HG03025 (cell line): Measurements from ENCODE around the gene DENND2A.
"Not testable (repeated sequence)": the region's sequence is repeated elsewhere in the genome, so short reads cannot be mapped to it uniquely, and the experiment has no call there.

Experiments
- ATAC-seq: cut with Tn5 transposase; IDR thresholded peaks from one replicate; pipeline ENCODE4 v1.9.1; 2021; ENCODE audit warnings: mild to moderate bottlenecking, moderate library complexity; ENCODE audit not compliant: unreplicated experiment, low FRiP score

The DENND2A gene

DNA sequence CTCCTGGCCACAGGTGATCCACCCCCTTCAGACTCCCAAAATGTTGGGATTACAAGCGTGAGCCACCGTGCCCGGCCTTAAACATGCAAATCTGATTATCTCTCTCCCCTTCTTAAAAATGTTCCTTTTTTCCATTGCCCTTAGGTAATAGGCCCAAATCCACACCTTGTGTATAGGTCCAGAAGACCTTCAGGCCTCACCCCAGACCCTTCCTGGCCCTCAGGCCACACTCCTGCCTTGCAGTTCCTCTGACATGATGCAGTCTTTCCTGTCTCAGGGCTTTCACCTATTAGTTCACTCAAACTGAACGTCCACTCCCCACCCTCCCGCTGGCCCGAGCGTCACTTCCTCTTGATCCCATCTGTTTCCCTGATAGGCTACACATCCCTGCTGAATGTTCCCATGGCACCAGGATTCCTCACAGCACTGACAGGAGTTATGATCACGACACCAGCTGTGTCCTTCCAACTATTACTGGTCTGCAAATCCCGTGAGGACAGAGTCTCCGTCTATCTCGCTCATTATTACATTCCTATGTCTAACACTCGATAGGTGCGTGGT lies 46.4 kb downstream of the DENND2A start:
- no peak for ATAC-seq

DNA sequence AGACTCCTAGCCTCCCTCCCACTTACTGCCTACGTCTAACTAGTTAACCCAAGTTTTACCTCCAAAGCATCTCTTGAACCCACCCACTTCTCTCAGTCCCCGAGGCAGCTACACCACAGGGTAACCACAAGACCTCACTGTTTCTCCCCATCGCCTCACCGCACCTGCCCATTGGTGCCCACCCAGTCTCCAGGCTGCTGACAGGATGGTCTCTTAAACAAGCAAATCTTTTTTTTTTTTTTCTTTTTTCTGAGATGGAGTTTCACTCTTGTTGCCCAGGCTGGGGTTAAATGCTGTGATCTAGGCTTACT lies 47.0 kb downstream of the DENND2A start:
- ATAC-seq: no peak

DNA sequence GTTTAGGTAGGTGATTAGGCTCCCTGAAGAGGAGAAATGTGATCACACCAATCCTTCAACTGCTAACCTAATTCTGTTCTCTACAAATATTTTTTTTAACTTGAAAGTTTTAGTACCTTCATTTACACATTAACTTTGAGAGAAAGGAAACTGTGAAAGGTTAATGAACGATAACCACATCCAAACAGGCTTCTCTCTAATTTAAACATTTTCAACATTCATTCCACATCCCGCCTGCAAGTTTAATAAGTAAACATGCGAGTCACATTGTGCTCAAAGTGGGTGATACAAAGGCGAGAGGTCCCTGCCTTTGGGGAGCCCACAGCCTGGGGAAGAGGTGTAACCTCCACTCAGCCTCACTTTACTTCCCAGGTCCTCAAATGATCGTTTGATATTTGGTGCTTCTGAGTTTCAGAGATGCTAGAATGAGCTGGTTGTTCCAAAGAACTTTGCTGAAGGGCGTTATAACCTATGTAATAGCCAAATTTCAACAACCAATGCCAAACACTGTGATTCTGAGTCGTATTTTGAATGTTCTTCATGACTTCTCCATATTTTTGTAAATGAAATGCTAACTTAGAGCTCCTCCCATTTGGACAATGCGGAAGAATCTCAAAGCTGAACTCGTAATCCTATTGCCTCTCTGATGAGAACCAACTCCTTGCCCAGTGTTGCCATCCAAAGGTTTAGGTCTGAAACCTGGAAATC lies 47.5 kb downstream of the DENND2A start:
- ATAC-seq: no peak

DNA sequence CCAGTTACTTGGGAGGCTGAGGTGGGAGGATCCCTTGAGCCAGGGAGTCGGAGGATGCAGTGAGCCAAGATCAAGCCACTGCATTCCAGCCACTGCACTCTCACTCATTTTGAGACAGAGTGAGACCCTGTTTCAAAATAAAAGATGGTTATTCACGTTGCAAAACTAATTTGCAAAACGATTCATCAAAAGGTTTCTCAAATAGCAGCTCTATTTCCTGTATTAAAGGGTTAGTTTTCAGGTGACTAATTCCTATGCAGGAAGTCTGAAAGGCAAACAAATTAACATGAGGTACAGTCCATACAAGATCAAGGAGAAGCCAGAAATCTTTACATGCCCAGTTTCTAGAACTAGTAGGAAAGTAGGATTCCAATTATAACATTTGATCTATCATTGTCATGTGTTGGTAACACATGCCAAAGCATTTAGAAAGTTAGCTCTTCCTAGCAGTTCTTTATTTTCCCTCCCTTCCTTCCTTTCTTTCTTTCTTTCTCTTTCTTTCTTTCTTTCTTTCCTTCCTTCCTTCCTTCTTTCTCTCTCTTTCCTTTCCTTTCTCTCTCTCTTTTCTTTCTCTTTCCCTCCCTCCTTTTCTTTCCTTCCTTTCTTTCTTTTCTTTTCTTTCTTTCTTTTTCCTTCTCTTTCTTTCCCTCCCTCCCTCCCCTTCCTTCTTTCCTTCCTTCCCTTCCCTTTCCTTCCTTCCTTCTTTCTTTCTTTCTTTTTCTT lies 49.3 kb downstream of the DENND2A start:
- ATAC-seq: no peak

DNA sequence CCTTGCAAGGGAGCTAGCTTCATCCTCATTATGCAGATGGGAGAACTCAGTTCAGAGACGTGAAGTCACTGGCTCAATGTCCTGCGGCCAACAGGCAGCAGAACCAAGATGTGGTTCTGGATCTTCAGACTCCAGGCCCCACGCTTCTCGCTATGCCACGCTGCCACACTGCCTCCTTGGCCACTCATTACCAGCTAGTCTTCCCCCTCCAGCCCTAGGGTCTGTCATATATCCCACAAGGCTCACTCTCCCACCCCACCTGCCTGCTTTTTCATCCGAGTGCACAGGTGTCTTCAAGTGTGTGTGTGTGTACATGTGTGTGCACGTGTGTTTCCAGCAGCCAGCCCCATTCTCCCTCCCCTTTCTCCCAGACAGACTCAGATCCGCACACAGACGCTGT lies 53.4 kb downstream of the DENND2A start:
- no peak for ATAC-seq

DNA sequence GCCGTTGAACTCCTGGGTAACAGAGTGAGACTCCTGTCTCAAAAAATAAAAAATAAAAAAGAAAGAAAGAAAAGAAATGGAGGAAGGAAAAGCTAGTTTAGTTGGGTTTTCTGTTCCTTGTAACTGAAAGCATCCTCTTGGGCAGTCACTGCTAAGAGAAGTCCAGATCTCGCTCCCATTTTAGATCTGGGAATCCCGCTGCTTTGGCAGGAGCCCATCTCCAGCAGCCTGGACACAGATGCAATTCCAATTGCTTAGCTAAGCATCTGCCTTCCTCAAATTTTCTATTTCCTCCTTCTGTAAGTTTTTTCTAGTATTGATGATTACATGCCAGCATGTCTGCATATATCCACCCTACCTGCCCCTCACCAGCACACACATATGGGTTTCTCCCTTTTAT lies 54.1 kb downstream of the DENND2A start:
- no peak for ATAC-seq

DNA sequence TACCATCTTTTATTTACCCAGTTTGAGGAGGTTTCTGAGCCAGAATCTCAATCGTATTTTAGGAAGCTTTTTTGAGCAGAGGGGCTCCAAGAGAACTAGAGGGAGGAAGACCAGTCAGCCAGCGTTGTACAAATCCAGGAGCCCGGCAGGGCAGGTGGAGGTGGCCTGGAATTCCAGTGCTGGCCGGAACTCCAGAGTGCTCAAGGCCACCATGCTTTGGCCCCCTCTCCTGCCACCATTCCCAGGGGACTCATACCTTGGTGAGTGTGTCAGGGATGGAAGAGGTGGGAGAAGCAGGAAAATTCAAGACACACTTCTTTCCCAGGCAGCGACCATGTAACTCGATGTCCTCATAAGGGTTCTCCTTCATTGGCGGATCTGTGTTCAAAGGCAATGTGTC lies 55.3 kb downstream of the DENND2A start:
- ATAC-seq: no peak

DNA sequence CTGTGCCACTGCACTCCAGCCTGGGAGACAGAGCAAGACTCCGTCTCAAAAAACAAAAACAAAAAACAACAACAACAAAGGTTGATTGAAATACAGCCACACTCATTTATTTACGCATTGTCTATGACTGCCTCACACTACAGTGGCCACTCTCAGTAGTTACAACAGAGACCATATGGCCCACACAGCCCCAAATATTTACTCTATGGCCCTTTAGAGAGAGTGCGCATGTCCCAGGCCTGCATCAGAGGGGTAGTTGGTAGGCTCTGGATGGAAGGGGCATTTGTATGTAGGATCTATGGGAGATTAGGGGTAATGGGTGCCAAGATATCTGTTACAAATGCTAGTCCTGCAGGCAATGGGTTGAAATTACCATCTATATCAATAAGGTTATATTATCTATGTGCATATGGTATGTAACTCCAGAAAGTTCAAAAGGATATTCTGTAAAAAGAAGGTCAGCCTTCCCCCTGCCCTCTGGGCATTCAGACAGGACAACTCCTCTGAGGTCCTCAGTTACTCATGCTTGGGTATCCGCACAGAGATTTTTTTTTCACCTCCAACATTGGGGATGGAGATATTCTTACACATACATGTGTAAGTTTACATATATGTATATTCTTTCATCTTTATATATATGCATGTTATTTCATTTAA lies 56.3 kb downstream of the DENND2A start:
- ATAC-seq: no peak

DNA sequence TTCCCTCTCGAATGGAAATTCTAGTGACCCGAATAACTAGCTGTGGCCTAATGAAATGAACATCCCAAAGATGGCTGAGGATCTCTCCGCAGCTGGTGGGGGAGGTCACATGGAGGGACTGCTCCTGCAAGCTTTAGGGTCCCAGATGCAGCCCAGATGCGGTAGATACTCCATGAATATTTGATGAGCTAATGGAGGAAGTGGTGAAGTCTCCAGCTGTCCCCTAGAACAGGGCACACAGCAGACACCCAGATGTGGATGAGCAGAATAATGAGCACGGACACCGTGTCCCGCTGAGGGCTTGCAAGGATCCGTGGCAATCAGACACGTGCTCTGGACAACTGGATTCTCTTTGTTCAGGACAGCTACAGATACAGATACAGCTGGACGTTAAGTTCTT lies 59.2 kb downstream of the DENND2A start:
- no peak for ATAC-seq

DNA sequence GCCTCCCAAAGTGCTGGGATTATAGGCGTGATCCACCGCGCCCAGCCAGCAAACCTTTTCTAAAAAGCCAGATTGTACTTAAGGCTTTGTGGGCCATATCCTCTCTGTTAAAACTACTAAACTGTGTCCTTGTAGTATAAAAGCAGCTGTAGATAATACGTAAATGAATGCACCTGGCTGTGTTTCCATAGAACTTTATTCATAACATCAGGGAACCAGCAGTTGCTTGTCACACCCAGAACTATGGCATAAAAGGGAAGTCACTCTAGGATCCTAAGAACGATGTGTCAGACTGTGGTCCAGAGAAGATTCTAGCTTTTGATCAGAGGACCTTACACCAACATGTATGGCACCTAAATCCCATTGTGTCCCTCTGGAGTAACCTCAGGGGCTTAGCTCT lies 63.0 kb downstream of the DENND2A start:
- ATAC-seq: no peak

DNA sequence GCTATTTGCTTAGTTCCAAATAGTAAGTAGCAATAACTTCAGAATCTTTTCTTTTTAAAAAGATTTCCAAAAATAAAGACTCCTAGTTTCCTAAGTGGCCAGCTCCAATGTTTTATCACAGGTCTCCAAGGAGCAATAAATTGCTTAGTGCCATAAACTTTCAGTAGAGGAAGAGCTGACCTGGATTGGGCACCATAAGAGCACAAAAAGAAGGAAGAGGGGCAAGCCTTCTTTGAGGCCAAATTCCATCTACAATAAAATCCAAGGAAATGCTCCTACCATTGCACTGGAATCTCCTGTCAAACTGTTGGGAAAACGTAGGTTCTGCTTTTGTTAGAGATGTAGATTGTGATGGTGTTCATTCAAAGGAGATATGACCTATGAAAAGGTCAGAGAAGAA lies 64.0 kb downstream of the DENND2A start:
- ATAC-seq: no peak

DNA sequence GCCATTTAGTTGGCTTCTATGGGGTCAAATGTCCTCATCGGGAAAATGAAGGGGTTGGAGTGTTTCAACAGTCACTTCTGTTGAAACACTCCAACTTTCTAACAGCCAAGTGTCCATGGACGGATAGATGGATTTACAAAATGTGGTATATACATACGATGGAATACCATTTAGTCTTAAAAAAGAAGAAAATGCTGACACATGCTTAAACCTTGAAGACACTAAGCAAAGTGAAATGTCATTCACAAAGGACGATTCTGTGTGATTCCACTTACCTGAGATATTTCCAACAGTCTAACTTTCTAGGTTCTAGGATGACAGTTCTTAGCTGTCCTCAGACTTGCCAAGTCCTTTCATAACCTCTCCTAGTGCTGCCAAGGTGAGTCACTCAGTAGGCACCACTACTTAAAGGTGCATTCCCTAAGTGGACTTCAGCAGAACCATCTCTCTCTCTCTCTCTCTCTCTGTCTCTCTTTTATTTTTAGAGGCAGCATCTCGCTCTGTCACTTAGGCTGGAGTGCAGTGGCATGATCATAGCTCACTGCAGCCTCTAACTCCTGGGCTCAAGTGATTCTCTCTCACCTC lies 69.0 kb downstream of the DENND2A start:
- no peak for ATAC-seq

DNA sequence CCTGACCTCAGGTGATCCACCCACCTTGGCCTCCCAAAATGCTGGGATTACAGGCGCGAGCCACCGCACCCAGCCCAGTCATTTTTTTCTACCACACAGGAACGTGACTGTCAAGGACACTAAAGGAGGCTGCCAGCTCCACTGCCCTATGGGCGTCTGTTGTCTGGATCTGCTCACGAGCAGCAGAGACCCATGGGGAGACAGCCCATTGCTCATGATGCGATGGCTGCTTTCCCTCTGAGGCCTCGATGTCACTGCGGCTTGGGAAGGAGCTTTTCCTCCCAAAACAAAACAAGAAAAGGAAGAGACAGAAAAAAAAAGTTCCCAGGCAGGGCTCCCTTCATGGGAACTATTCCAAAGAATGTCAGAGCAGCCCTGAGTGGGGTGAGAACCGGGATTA lies 70.5 kb downstream of the DENND2A start:
- no peak for ATAC-seq

DNA sequence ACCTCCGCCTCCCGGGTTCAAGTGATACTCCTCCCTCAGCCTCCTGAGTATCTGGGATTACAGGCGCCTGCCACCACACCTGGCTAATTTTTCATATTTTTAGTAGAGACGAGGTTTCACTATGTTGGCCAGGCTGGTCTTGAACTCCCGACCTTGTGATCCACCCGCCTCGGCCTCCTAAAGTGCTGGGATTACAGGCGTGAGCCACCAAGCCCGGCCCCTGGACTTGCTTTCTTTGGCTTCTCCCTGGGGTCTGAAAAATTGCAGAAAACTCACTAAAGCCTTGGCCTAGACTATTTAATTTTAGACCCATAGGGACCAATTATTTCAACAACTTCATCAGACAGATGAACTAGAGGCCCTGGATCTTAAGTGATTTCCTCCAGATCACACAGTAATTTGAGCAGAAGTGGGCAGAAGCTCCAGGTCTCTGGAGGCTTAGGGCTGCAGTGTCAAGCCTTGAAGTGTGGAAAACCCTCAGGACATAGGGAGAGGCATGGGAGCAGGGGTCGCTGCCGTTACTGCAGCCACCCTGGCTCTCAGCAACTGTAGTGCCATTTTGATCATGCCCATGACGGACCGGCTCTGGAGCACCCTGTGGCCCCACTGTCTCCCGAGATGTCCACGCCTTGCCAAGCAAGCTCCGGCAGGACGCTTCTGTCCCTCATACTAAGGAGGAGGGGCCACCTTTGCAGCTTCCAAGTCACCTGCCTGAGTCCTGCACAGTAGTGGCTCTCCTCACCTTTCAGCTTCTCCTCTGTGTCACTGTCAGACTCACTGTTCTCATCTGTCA lies 72.4 kb downstream of the DENND2A start:
- ATAC-seq: no peak

DNA sequence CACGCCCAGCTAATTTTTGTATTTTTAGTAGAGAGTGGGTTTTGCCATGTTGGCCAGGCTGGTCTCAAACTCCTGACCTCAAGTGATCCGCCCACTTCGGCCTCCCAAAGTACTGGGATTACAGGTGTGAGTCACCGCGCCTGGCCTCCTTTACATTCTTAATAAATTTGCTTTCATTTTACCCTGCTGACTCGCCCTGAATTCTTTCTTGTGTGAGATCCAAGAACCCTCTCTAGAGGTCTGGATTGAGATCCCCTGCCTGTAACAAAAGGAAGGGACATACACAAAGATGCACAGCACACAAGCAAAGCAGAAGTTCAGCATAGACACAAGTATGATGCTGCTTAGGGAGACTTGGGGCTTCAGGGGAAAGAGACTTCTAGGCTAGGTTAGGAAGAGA lies 74.4 kb downstream of the DENND2A start:
- not testable (repeated sequence) for ATAC-seq

DNA sequence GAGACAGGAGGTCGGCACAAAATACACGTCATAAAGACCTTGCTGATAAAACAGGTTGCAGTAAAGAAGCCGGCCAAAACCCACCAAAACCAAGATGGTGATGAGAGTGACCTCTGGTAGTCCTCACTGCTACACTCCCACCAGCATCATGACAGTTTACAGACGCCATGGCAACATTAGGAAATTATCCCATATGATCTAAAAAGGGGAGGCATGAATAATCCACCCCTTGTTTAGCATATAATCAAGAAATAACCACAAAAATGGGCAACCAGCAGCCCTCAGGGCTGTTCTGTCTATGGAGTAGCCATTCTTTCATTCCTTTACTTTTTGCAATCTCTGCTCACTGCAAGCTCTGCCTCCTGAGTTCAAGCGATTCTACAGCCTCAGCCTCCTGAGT lies 74.9 kb downstream of the DENND2A start:
- not testable (repeated sequence) for ATAC-seq

DNA sequence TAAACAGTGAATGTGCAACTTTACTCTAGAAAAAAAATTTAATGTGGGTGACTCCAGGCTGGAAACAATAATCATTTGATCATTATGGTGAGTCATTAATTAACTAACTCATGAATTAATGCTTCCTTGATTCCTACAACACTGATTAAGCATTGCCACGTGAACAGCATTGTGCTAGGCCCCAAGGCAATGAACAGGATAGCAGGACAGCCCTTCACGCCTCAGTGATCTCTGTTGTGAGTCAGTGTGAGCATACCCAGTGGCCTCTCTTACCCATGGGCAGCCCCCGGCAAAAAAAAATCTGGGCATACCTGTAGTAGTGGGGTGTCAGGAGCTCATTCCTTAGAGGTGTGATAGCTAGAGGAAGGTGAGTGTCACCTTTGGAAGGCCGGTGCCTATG lies 76.0 kb downstream of the DENND2A start:
- ATAC-seq: no peak

DNA sequence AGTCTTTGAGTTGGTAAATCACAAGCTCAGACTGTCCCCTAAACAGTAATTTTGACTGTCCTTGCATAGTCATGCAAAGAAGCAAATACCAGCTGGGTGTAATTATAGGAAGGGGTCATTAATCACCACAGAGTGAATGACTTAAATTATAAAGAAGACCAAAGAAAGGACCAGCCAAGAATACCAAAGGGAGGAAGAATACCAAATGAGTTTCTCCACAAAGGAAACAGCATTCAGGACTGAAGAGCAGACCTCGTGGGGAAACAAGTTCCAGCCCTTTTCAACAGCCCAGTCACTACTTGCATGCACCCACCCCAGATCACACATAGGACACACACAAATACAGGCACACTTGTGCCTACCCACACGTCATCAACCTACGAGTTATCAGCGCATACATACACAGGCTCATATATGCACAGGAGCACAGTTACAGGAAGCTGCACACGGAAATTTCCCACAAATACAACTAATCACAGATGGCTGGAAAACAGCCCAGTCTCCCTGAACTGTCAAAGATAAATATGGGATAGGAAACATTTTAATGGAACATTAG lies 77.6 kb downstream of the DENND2A start:
- ATAC-seq: no peak

DNA sequence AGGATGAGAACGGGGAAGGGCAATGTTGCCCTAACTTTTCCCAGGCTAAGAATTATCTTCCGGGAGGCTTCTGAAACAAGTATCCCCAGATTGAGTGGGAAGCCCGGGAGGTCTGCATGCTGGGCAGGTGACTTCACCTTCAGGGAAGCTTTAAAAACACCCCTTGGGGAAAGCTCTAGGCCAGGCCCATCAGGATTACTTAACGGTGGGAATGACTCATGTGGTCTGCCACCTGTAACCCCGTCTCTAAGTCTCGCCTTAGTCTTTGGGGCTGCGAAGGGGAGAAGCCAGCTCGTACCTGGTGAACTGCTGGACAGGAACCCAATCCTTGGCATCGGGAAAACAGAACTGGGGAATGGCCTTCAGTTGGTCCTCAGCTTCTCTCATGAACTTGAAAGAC lies 81.2 kb downstream of the DENND2A start:
- no peak for ATAC-seq

DNA sequence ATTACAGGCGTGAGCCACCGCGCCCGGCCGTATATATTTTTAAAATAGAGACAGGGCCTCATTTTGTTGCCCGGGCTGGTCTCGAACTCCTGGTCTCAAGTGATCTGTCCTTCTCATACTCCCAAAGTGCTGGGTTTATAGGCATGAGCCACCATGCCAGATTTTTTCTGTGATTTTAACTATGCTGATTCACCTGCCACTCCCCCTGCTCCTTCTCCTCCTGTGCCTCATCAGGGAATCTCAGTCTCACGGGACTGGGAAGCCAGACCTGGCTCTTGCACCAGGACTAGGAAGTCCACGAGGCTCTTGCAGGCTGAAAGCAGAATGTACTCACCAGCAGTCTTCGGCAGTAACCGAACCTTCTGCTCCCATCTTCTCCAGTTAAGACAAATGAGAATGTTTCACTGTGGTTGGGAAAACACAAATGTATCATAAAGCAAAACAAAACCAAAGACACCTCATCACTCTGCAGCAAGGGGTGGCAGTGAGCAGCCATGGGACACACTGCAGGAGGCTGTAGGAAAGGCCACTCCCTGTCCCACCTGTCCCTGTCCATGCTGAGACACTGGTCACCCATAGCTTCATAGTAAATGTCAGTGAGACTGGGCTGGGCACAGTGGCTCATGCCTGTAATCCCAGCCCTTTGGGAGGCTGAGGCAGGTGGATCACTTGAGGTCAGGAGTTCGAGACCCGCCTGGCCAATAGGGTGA lies 82.6 kb downstream of the DENND2A start:
- ATAC-seq: no peak
